Left kidney (tissue), 2 donors: ENCODE results near the gene AGO4. TPM values are rescaled to one million over a fixed set of nuclear protein-coding genes. Genes with fewer than 3 reads are reported as not detected.
"Not testable (repeated sequence)": the region's sequence is repeated elsewhere in the genome, so short reads cannot be mapped to it uniquely, and the experiment has no call there.

Experiments used
- DNase-seq: peaks from one replicate; pipeline ENCODE4 v3.0.0-alpha.2; 2013
- polyA plus RNA-seq: library from polyadenylated mRNA; unstranded; fragments of 120-200 nt; gene quantifications from one replicate; pipeline ENCODE4 v1.2.1, GENCODE V29; 2013; ENCODE audit not compliant: insufficient read length

The AGO4 gene
- polyA plus RNA-seq, 1 donor: 38.3 TPM

- no peak for DNase-seq
Observed at GRCh38 chr1:35810096-35810881, 2.5 kb downstream of the AGO4 start.

- DNase-seq: not testable (repeated sequence)
Observed at GRCh38 chr1:35812754-35813153, 4.9 kb downstream of the AGO4 start.

GRCh38 chr1:35825255-35825654 lies 17.4 kb downstream of the AGO4 start:
- DNase-seq: no peak

- DNase-seq: no peak
Observed at GRCh38 chr1:35832276-35832905, 24.6 kb downstream of the AGO4 start.

DNA sequence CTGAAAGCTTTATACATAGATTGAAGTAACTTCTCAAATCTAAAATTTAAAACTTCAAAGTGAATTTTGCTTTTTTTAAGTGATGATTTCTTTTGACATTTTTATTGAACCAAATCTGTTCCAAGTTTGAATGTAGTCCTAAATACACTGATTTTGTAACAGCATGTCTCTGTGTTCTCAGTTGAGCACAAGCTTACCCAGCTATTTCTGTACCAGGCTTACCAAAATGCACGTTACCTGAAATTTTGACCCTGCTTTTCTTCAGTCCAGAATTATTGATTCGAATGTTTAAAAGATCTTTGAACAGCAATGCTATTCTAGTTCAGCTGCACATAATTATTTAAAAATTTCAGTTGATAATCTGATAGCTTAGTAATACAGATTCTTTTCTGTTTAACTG lies 25.6 kb downstream of the AGO4 start:
- no peak for DNase-seq

DNA sequence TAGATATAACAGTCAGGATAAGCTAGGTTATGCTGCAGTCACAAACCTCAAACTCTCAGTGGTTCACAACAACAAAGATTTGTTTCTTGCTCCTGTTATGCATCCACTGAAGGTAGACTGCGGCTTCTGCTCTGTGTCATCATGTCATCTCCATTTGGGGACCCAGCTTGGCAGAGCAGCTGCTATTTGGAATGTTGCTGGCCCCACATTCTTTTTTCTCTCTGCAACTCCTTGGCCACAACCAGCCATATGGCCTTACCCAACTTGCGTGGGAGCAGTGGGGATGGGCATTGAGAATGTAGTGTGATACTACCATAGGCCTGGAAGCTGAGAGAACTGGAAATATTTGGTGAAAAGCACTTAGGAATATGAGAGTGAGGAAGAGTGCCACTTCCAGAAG lies 26.4 kb downstream of the AGO4 start:
- DNase-seq: no peak

GRCh38 chr1:35835398-35835797 lies 27.6 kb downstream of the AGO4 start:
- no peak for DNase-seq

- no peak for DNase-seq
Observed at GRCh38 chr1:35836734-35837133, 28.9 kb downstream of the AGO4 start.

DNA sequence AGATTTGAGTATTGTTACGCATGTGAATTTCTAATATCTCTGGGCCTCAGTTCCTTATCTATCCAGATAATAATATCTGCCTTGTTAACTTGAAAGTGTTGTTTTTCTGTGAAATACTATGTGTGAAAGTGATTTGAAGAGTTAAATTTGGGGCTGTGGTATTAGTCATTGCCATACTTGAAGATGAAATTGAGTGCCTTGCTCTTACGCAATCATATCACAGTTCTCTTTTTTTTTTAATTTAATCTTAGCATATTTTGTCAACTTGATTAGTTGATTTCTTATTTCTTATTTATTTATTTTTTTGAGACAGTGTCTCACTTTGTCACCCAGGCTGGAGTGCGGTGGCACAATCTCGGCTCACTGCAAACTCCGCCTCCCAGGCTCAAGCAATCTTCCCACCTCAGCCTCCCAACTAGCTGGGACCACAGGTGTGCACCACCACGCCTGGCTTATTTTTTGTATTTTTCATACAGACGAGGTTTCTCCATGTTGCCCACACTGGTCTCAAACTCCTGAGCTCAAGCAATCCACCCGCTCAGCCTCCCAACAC lies 31.0 kb downstream of the AGO4 start:
- DNase-seq: no peak

- DNase-seq: no peak
Observed at GRCh38 chr1:35844826-35845225, 37.0 kb downstream of the AGO4 start.

DNA sequence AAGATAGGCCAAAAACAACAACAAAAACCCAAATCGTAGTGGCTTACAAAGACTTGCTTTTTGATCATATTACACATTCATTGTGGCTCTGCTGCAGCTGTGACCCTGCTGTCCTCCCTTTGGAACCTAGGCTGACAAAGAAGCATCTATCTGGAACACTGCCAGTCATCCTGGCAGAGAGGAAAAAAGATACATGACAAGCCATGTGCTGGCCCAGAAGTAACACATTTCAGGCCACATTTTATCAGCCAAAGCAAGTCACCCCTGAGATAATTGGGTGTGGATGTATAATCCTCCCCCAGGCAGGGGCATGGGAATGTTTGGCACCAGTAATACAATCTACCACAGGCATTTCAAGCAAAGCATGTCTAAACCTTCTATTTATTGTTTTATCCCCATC lies 38.0 kb downstream of the AGO4 start:
- DNase-seq: no peak

DNA sequence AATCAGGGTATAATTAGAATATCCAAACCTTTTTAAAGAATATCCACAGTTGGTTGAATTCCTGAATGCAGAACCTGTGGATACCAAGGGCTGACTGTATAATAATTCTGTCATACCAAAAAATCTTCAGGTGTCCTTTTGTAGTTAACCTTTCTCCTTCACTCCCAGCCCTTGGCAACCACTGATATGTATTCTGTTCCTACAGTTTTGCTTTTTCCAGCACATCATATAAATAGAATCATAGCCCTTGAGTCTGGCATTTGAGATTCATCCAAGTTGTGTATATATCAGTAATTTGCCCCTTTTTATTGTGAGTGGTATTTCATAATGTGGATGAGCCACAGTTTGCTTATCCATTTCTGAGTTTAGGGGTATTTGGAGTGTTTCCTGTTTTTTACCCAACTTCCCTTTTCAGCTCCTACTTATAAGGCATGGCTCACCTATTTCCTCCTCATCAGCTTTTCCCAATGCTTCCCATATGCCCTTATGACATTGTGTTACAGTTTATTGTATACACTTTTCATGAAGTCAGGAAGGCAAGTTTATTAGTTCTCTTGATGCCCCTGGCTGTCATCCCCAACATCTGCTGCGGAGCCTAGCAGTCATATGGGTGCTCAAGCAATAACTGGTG lies 40.2 kb downstream of the AGO4 start:
- DNase-seq: no peak

- DNase-seq: no peak
Observed at GRCh38 chr1:35850051-35850450, 42.2 kb downstream of the AGO4 start.

DNA sequence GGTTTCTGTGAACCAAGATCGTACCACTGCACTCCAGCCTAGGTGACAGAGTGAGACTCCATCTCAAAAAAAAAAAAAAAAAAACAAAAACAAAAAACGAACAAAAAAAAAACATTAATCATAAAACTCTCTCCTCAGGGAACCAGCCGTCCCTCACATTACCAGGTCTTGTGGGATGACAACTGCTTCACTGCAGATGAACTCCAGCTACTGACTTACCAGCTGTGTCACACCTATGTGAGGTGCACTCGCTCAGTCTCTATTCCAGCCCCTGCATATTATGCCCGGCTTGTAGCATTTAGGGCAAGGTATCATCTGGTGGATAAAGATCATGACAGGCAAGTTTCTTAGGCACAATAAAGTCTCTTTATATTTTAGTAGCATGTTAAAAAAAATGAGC lies 42.9 kb downstream of the AGO4 start:
- DNase-seq: no peak

GRCh38 chr1:35851132-35851869 lies 43.5 kb downstream of the AGO4 start:
- DNase-seq: peak; percentile 55

GRCh38 chr1:35852241-35852640 lies 44.4 kb downstream of the AGO4 start:
- no peak for DNase-seq

DNA sequence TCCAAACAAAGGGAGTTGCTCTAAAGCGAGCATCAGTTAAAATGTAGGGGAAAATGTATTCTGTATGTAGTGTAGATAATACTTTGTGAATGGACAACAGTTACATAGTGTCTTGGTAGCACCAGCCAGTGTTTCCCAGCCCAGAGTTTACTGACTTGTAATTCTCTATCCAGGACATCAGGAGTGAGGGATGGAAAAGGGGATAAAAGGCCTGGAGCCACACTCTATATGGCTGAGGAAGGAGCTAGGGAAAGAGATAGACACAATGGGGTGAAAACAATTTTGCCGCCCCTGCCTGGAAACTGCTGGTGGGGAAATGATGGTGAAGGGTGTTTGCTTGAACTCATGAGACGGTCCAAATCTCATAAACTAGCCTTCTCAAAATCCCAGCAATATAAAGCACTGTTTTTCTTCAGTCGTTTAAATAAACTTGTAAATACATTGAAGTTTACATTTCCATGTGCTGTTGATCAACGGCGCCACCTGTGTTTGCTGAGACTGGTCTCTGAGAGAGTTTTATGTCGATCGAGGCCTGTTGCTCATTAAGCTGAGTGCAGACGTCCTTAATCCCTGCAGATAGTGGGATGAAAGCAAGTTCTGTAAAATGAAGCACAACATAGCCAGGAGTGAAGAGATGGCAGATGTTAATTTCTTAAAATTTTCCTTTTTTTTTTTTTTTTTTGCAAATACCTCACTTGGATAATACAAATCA lies 47.3 kb downstream of the AGO4 start:
- DNase-seq: no peak

DNA sequence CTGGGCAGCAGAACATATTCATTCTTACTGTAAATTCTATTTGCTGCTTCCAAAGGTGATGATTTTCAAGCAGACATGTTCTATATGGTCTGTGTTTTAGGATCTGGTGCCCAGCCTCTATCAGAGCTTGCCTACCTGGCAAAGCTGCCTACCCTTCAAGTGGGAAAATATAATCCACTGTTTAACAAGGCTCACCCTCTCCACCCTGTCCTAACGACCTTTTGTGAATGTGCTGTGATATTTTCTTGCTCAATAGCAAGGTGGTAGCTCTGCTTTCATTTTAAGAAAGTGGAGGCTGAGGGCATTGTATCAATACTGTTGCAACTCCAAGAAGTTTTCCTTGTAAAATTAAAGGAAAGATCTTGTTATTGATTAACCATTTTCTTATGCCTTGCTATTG lies 49.1 kb downstream of the AGO4 start:
- DNase-seq: no peak

GRCh38 chr1:35857830-35858229 lies 50.0 kb downstream of the AGO4 start:
- no peak for DNase-seq

GRCh38 chr1:35860696-35861095 lies 52.9 kb downstream of the AGO4 start:
- DNase-seq: no peak

- no peak for DNase-seq
Observed at GRCh38 chr1:35863136-35863535, 55.3 kb downstream of the AGO4 start.
